Cortex of kidney (tissue), 1 donor: Measurements from ENCODE around the gene MAPK10.
"Not testable (repeated sequence)": the region's sequence is repeated elsewhere in the genome, so short reads cannot be mapped to it uniquely, and the experiment has no call there.

Experiments
- DNase-seq: peaks from one replicate; lab custom pipeline; 2025; lab: John Stamatoyannopoulos, UW

Gene MAPK10

DNA sequence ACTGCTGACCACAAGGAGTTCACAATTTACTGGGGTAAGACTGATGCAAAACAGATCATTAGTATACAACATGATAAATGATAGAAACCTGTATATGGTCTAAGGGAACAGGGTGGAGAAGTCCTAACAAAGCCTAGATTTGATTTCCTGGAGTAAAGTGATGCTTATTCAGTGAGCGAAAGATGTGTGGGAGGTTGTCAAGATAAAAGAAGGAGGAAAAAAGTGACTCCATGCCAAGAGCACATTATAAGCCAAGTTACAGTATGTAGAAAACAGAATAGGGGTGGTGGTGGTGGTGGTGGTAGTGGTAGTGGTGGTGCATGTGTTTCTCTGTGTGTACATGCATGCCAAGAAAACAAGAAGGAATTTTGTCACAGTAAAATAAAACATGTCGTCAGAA, 325.2 kb downstream of the MAPK10 start:
- DNase-seq: no peak

DNA sequence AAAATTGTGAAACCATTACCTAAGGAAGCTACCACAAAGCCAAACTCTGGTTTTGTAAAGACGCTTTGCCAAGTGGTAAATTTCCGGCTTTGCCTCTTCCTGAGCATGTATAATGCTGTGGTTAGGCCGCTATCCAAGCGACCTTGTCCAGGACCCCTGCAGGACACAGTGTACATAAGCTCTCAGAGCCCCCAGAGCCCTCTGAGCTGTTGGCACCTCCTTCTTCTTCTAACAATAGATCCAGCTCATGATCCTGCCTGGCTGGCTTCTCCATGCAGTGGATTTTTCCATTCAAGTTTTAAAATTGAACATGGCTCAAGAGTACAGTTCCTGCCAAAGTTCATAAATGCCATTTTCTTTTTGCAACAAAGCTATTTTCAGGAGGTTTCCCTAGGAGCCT, 326.7 kb downstream of the MAPK10 start:
- no peak for DNase-seq

DNA sequence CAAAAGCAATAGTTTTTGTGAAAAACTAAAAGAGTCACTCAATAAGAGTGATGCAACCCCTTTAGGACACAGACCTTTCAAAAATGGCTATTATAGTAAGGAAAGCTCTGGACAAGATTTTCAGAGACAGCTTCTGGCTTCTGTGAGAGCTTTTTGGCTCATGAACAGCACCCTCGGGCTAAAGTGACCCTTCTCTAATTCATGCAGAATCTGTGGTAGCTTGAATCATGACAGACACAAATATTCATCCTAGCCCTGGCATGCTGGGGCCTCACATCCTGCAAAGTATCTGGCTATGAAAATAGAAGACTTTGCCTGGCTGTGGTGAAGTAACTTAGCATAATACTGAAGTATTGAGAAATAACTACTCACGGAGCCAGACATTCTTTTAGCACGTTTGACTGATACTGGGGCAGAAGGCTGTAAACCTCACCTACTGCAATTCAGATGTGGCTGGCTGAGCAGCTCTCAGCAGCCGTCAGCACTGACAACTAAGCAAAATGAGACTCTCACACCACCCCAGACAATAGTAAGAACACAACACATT, 327.3 kb downstream of the MAPK10 start:
- no peak for DNase-seq

GRCh38 chr4:86031927-86032326, 327.9 kb downstream of the MAPK10 start:
- DNase-seq: no peak

- DNase-seq: no peak
These were observed 333.1 kb downstream of the MAPK10 start for GRCh38 chr4:86026720-86027119.

- not testable (repeated sequence) for DNase-seq
These were observed 338.2 kb downstream of the MAPK10 start for GRCh38 chr4:86021671-86022070.

DNA sequence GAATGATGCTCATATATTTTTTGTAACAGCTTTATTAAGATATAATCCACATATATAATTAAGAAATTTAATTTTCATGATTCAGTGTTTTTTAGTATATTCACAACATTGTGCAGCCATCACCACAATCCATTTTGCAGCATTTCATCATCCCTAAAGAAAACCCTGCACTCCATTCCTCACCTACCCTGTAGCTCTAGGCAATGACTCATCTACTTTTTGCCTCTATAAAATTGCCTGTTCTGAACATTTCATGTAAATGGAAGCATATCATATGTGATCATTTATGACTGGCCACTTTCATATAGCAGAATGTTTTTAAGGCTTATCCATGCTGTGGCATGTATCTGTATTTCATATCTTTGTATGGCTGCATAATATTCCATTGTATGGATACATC, 339.9 kb downstream of the MAPK10 start:
- no peak for DNase-seq

DNA sequence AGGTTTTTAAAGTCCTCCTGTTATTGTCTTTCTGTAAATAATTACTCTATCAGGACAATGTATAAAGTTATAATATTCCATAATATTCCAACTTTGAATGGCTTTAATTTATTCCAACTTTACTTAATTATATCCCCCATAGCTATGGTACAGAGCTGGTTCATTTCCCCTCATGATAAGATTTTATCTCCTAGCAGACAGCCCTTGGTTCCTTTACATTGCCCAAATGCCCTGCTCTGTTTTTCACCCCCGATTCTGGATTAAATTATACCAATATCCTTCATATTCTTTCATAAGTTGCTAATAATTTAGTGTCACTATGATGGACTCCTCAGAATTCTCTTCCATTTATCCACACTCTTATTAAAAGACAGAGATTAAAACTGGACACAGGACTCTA, 340.5 kb downstream of the MAPK10 start:
- no peak for DNase-seq

DNA sequence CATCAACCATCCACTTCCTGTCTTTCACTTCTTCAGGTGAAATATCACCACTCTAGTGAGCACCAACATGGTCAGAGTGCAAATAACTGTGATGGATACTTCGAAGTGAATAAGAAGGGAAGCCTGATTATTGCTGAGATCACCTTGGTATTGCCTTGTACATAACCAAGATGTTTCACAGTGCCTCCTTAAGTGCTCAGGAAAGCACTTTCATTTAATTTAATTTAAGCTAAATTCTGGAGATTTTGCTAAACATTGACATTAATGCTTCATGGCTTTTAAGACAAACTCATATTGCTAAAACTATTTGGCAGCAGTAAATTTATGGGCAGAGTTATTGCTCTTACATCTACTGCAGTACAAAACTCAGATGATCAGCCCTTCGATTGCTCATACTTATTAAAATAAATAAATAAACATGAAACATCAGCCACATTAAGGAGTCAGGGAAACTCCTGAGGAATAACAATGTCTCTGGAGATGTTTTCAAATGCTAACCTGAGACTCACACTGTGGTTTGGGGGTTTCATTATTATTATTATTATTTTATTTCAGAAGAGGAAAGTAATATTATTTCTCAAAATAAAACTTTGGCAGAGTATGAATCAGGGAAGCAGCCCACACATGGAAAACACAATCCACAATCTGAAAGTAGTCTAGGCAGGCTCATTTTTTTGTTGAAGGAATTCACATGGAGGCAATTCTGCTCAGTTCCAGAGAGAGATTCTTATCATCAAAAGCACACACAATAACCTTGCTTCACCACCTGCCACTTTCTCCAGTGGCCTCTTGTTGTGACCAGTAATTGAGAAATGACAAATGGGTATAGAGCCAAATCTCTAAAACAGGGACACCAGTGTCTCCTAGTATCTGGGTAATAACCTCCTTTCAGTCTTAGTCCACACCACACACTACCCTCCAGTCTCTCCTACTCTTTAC, 344.2 kb downstream of the MAPK10 start:
- DNase-seq: no peak

DNA sequence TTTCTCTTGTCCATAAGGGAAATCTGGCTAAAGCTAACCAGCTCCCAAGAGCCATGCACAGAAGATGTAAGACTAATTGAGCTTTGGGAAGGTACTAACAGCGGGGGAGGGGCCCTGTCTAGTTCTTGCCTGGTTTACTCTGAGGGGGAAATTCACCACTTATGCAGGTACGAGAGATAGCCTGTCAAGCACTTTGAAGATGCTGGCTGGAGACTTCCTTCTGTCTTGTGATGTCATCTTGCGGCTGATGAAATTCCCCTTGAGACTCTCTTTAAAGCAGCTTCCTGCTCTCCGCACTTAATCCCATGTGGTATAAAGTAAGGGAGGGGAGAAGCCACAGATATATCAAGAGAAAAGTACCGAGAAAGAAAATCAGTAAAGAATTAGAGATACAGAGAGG, 345.3 kb downstream of the MAPK10 start:
- DNase-seq: no peak

GRCh38 chr4:86013621-86014020, 346.2 kb downstream of the MAPK10 start:
- no peak for DNase-seq

- DNase-seq: no peak
These were observed 348.7 kb downstream of the MAPK10 start for GRCh38 chr4:86011117-86011516.

DNA sequence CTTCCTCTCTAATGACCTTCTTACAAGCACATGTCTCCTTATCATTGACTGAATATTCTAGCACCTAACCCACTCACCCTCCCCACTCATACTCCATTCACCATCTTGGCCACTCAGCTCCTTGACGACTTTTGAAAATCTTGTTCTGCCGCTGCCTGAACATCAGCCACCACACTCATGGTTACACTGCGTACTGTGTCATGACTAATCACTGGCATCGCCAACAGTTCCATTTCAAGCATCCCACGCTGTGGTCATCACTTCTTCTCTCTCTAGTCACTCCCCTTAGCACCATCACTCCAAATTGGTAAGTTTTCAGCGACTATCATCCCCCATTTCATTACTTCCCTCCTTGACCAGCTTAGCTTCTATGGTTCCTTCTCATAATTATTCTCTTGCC, 352.8 kb downstream of the MAPK10 start:
- DNase-seq: no peak

- DNase-seq: no peak
These were observed 353.8 kb downstream of the MAPK10 start for GRCh38 chr4:86006057-86006456.

GRCh38 chr4:86004030-86004429, 355.8 kb downstream of the MAPK10 start:
- no peak for DNase-seq

GRCh38 chr4:86001591-86001990, 358.3 kb downstream of the MAPK10 start:
- no peak for DNase-seq

DNA sequence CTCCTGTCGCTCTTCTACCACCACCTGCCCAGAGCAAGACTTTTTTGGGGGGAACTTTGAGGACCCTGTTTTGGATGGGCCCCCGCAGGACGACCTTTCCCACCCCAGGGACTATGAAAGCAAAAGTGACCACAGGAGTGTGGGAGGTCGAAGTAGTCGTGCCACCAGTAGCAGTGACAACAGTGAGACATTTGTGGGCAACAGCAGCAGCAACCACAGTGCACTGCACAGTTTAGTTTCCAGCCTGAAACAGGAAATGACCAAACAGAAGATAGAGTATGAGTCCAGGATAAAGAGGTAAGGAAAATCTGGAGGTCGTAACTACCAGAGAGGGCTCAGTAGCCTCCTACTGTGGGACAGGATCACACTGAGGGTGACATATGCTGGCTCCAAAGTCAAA, 364.5 kb downstream of the MAPK10 start:
- no peak for DNase-seq

DNA sequence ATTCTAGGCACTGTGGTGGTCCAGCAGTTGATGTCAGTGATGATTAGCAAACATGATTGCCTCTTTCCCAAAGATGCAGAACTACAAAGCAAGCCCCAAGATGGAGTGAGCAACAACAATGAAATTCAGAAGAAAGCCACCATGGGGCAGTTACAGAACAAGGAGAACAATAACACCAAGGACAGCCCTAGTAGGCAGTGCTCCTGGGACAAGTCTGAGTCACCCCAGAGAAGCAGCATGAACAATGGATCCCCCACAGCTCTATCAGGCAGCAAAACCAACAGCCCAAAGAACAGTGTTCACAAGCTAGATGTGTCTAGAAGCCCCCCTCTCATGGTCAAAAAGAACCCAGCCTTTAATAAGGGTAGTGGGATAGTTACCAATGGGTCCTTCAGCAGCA, 365.3 kb downstream of the MAPK10 start:
- no peak for DNase-seq

- no peak for DNase-seq
These were observed 366.2 kb downstream of the MAPK10 start for GRCh38 chr4:85993641-85994040.

- DNase-seq: no peak
These were observed 373.6 kb downstream of the MAPK10 start for GRCh38 chr4:85986266-85986665.

DNA sequence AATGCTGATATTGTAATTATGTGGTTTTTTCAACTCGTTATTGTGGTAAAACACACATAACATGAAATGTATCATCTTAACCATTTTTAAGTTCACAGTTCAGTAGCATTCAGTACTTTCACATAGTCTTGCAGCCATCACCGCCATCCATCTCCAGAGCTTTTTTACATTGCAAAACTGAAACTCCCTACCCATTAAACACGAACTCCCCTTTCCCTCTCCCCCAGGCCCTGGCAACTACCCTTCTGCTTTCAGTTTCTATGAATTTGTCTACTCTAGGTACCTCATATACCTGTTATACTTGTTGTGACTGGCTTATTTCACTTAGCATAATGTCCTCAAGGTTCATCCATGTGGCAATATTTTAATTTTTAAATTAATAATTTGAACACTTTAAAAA, 380.6 kb downstream of the MAPK10 start:
- DNase-seq: no peak

DNA sequence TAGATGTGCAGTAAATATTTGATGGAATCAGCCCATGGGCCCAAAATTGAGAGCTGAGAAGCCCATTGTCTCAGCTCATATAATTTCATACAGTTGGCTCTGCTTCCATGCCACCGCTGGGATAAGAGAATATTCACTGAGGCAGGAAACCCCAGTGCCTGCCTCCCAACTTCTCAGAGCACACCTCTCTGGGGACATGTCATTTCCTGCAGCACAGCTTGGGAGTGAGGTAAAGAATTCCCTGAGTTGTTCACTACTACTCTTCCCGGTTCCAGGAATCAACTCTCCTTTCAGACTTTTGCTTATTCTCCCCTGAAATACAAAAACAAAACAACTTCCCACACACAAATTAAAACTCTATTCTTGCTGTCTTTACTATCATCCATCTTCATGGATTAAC, 389.3 kb downstream of the MAPK10 start:
- DNase-seq: no peak

DNA sequence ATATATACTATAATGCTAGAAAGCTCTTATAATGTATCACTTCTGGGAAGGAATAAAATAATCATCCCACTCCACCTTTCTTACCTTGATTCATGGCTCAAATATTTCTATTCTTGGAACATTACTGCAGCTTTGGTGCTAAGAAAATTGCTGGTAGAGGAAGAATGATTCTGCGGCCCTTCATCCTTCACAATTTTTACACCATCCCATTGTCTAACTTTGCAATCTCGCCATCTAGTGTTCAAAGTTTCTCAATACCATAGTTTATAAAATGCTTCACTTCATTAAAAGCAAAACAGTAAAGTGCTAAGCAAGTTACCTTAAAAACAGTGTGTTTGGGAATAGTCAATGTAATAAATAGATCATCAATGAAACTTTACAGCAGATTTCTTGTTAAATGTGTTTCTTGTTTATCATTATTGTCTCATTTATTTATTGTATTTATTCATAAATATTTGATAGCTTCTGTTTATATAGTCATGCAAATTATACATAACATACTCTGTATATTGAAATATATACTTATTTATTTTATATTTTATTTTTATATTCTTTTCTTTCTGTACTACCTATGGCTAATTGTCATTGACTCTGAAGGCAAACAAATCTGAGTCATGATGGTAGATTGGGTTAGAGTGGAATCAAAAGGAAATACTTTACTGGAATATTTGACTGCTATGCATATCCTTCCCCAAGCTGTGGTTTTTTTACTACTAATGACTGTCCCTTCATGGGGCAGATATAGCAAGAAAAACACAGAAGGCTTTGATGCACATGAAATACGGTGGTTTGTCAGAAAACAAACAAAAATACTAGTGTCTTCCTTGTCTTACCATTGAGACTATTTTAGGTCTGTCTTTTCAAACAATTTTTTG, 390.7 kb downstream of the MAPK10 start:
- DNase-seq: no peak
